Endodermal cell (in vitro differentiated cells): ENCODE measurements around the gene UBC. TPM values are rescaled to one million over a fixed set of nuclear protein-coding genes. Genes with fewer than 3 reads are reported as not detected.

Experiments
- DNase-seq: peaks from one replicate; pipeline ENCODE4 v3.0.0-alpha.2; 2017
- H3K27ac ChIP-seq: 2 replicates; pipeline ENCODE4 v1.5.1; 2013; ENCODE audit warnings: mild to moderate bottlenecking, low read depth, low read length, moderate library complexity
- H3K27me3 ChIP-seq: 2 replicates; pipeline ENCODE4 v1.6.1; 2013; ENCODE audit warnings: mild to moderate bottlenecking, low read length, moderate library complexity; ENCODE audit not compliant: insufficient read depth, control insufficient read depth, poor library complexity, severe bottlenecking
- H3K36me3 ChIP-seq: 2 replicates; pipeline ENCODE4 v1.7.0; 2013; ENCODE audit warnings: mild to moderate bottlenecking, low read length, moderate library complexity; ENCODE audit not compliant: control insufficient read depth, insufficient read depth
- H3K4me1 ChIP-seq: one replicate; pipeline ENCODE4 v1.7.0; 2013; ENCODE audit warnings: low read length; ENCODE audit not compliant: control insufficient read depth, insufficient read depth
- H3K4me3 ChIP-seq: 2 replicates; pipeline ENCODE4 v1.5.1; 2013; ENCODE audit warnings: mild to moderate bottlenecking, low read length, moderate library complexity
- H3K9ac ChIP-seq: 2 replicates; pipeline ENCODE4 v1.6.1; 2013; ENCODE audit warnings: mild to moderate bottlenecking, low read length, moderate library complexity; ENCODE audit not compliant: poor library complexity, severe bottlenecking; ENCODE audit errors: extremely low read depth
- H3K9me3 ChIP-seq: 2 replicates; pipeline ENCODE4 v1.6.1; 2013; ENCODE audit warnings: mild to moderate bottlenecking, low read length, moderate library complexity; ENCODE audit not compliant: control insufficient read depth
- H3K27ac Mint-ChIP-seq: 2 replicates; pipeline ENCODE4 v1.8.0; 2020; ENCODE audit warnings: mixed read lengths
- H3K27me3 Mint-ChIP-seq: 2 replicates; pipeline ENCODE4 v1.8.0; 2021; ENCODE audit warnings: mild to moderate bottlenecking, mixed read lengths; ENCODE audit not compliant: insufficient read depth
- H3K36me3 Mint-ChIP-seq: 2 replicates; pipeline ENCODE4 v1.8.0; 2020; ENCODE audit warnings: low read depth, mixed read lengths
- H3K4me1 Mint-ChIP-seq: 2 replicates; pipeline ENCODE4 v1.8.0; 2020; ENCODE audit warnings: mixed read lengths
- H3K4me3 Mint-ChIP-seq: 2 replicates; pipeline ENCODE4 v1.8.0; 2020; ENCODE audit warnings: mild to moderate bottlenecking, moderate library complexity, mixed read lengths
- H3K9me3 Mint-ChIP-seq: 2 replicates; pipeline ENCODE4 v1.8.0; 2020; ENCODE audit warnings: mild to moderate bottlenecking, mixed read lengths
- CTCF ChIP-seq: fragments of 200-600 bp; sonication (generic); conservative IDR thresholded peaks from 2 replicates; pipeline ENCODE4 v1.5.0; 2021; ENCODE audit warnings: antibody characterized with exemption, mild to moderate bottlenecking
- WGBS, 2 experiments: methylation state at CpG; one replicate each; pipeline versions ENCODE4 v1.1.5 to v1.1.7; 2013; ENCODE audit warnings: missing lambda C conversion rate in 2 of 2, mixed read lengths in 1 of 2; ENCODE audit not compliant: insufficient coverage in 1 of 2, insufficient read length in 1 of 2; 5-methylcytosine and 5-hydroxymethylcytosine counted together
- total RNA-seq, 2 donors: library from RNA; stranded (reverse); fragmentation: NEBNext Ultra II Directional in 1 of 2; extraction: Animal tissue kit (Norgen Biotek cat#: 25700) in 1 of 2; gene quantifications; 2 replicates in 1 of 2; 3 replicates in 1 of 2; pipeline ENCODE4 v1.2.1, GENCODE V29; 2021

The UBC gene
- total RNA-seq, 2 donors from 2014 or later = 580 to 625 TPM

DNA sequence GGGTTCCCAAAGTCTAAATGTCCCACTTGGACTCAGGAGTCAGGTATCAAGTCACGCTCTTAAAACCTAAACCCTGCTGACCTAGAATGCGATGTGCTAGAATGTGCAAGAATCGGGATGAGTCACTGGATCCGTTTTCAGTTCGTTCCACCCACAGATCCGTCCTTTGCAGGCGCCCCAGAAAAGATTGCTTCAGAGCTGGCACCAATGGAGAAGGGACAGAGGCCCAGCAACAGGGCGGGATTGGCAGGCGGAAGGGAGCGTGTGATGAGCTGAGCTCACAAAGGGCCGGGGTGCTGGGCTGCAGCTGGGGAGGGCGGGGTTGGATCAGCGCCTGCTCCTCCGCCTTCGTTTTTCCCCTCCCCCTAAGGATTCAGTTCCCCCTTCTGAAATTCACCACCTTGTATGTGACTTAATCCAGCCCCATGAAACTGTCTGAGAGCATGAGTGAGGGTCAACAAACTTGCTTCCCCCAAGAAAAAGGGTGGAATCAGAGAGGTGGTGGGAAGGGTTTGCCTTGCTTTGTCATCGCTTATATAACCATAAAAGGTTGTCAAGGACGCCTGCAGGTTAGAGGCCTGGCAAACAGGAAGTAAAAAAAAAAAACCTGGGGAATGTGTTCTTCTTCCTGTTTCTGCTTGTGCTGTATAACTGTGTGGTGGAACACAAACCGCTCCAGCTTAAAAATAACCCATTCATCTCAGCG, 2.8 kb upstream of the UBC start:
- Mint-ChIP-seq H3K27me3 (no peaks in the 10 kb centered on the region), H3K9me3 (no peaks in the 10 kb centered on the region), H3K27ac (peak overlapping the region; percentile 96), H3K4me3 (peak overlapping the region; percentile 100), H3K36me3 (peaks cover 21% of the 10 kb centered on the region), H3K4me1 (peaks cover 67% of the 10 kb centered on the region)
- TF ChIP-seq CTCF = no peak
- peaks cover 19% of the 10 kb centered on the region for H3K4me1 ChIP-seq
- WGBS, 2 experiments = 1 to 3% methylated on average over 9 to 18 of the region's 19 CpGs
- peak overlapping the region; percentile 97 for H3K27ac ChIP-seq
- peak overlapping the region; percentile 99 for H3K9ac ChIP-seq
- H3K9me3 ChIP-seq = no peaks in the 10 kb centered on the region
- peak overlapping the region; percentile 99 for H3K4me3 ChIP-seq
- H3K27me3 ChIP-seq = no peaks in the 10 kb centered on the region
- H3K36me3 ChIP-seq = peaks cover 20% of the 10 kb centered on the region
- DNase-seq = peak; percentile 100

DNA sequence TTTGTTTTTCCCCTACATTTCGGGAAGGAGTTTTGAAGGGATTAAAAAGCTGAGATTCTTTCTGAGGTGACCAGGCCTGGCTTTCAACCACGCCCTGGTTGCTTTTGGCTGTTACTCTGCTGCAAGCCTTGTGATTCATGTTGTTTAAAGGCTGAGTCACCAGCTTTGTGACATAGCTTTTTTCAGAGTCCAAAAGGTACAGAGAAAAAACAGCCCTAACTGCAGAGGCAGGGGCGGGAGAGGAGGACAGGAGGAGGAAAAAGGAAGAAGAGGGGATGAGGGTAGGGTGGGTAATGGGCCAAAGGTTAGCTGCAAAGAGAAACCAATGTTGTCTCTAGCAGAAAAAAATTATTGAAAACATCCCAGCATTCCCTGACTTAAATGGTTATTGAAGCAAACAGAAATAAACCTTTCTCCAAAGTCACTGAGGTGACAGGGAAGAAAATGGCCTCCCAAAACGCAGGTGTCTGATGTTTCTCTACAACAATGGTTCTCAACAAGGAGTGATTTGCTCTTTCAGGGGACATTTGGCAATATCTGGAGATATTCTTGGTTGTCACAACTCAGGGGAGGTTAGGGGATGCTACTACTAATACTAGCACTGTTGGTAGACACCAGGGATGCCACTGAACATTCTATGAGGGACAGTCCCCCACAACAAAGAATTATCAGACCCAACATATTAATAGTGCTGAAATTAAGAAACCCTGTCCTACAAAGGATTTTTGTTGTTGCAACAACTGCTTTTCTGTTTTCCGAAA, 2.1 kb upstream of the UBC start:
- no peaks in the 10 kb centered on the region for H3K27me3 Mint-ChIP-seq
- Histone ChIP-seq H3K9ac (peak overlapping the region; percentile 99), H3K27ac (peak overlapping the region; percentile 97), H3K36me3 (peaks cover 22% of the 10 kb centered on the region), H3K27me3 (no peaks in the 10 kb centered on the region), H3K4me1 (peaks cover 19% of the 10 kb centered on the region), H3K4me3 (peak overlapping the region; percentile 99), H3K9me3 (no peaks in the 10 kb centered on the region)
- H3K36me3 Mint-ChIP-seq = peaks cover 25% of the 10 kb centered on the region
- H3K27ac Mint-ChIP-seq = peak overlapping the region; percentile 96
- peak overlapping the region; percentile 100 for H3K4me3 Mint-ChIP-seq
- peaks cover 66% of the 10 kb centered on the region for H3K4me1 Mint-ChIP-seq
- TF ChIP-seq CTCF = no peak
- peak; percentile 81 for DNase-seq
- H3K9me3 Mint-ChIP-seq = no peaks in the 10 kb centered on the region
- WGBS, 2 experiments = 36 to 37% methylated on average over 5 of the region's 5 CpGs

DNA sequence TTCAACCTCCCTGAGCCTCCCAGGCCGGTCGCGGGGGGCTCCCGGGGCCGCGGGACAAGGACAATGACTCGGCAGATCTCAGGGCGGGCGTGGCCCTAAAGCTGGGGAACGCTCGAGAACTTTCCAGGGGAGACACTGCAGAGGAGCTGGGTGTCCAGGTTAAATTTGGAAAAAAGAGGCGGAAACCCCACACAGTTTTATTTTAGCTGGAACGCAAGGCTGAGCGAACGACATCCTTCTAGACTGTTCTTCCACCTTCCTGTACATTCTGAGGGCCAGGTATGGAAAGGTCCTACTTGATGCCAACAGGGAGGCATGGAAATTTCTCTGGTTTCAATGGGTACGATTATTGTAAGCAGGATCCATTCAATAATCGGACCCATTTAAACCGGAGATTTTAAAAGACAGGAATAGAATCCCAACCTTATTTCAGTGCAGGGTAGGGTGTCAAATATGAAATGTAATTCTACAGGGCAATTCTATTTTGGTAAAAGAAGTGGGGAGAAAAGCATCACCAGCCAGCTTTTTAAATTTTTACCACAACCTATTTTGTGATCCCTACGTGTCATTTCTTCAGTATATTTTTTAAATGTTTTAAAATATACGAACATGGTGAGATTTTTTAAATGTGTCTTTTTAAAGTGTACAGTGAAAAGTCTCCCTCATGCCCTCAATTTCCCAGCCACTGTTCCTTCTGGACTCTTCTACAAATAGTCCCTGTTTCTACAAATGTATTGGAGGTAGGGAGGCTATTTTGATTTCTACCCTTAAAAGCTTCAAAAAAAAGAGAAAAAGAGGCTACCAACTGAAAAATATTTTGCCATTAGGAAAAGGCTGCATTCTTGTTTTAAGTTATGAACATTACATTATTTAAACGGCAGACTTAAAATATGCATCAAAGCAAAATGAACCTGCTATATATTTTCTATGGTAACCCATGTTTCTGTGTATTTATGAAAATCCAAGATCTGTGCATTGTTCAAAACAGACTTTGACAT, 1.1 kb upstream of the UBC start:
- Histone ChIP-seq H3K9ac (peak overlapping the region; percentile 99), H3K27ac (peak overlapping the region; percentile 100), H3K9me3 (no peaks in the 10 kb centered on the region), H3K4me1 (peaks cover 12% of the 10 kb centered on the region), H3K27me3 (no peaks in the 10 kb centered on the region), H3K36me3 (peaks cover 32% of the 10 kb centered on the region), H3K4me3 (peak overlapping the region; percentile 99)
- peak overlapping the region; percentile 100 for H3K4me3 Mint-ChIP-seq
- WGBS, 2 experiments = 18 to 23% methylated on average over 7 to 20 of the region's 21 CpGs
- no peak for DNase-seq
- no peaks in the 10 kb centered on the region for H3K27me3 Mint-ChIP-seq
- peaks cover 62% of the 10 kb centered on the region for H3K4me1 Mint-ChIP-seq
- peak overlapping the region; percentile 96 for H3K27ac Mint-ChIP-seq
- peaks cover 35% of the 10 kb centered on the region for H3K36me3 Mint-ChIP-seq
- no peak for TF ChIP-seq CTCF
- no peaks in the 10 kb centered on the region for H3K9me3 Mint-ChIP-seq
